Brain microvascular endothelial cell (primary cell): ENCODE results near the gene KCTD11.
A peak's percentile ranks its signal among the peaks of the same experiment; 100 is the strongest.

Experiments
- DNase-seq: peaks from one replicate; pipeline ENCODE4 v3.0.0-alpha.2; 2020
- H3K27ac ChIP-seq: fragments of 250-450 bp; sonication (Bioruptor Pico); 2 replicates; pipeline ENCODE4 v1.5.1; 2020; ENCODE audit warnings: mild to moderate bottlenecking, moderate library complexity
- H3K27me3 ChIP-seq: fragments of 250-450 bp; sonication (Bioruptor Pico); replicated peaks from 2 replicates; pipeline ENCODE4 v1.5.1; 2020; ENCODE audit warnings: mild to moderate bottlenecking
- H3K36me3 ChIP-seq: fragments of 250-450 bp; sonication (Bioruptor Pico); replicated peaks from 2 replicates; pipeline ENCODE4 v1.5.1; 2020; ENCODE audit warnings: mild to moderate bottlenecking
- H3K4me3 ChIP-seq: 2 replicates; pipeline ENCODE4 v1.5.1; 2011; ENCODE audit warnings: low read depth, mild to moderate bottlenecking, control low read depth, low read length, moderate library complexity
- in situ Hi-C: cut with HindIII; loops from 2 replicates; pipeline ENCODE4 v1.10.0; 2017; ENCODE audit warnings: low sequenced_read_pairs, low pct_ligation_motif_present
- TF ChIP-seq, protein P1 (sequence below): IDR thresholded peaks from 2 replicates; pipeline ENCODE4 v1.5.1; 2011; ENCODE audit warnings: low read depth, mild to moderate bottlenecking, moderate library complexity, low read length, control low read depth, inconsistent platforms; ENCODE audit errors: missing control alignments

Gene KCTD11

GRCh38 chr17:7392696-7393612, 41.0 kb downstream of the KCTD11 start:
- Histone ChIP-seq H3K4me3 (peak overlapping the region; percentile 83), H3K27me3 (no peaks in the 10 kb centered on the region), H3K27ac (no peak overlapping the region), H3K36me3 (peaks cover 43% of the 10 kb centered on the region)
- in situ Hi-C loops, result no loop called here
- no peak for DNase-seq
- TF ChIP-seq, protein P1, sequence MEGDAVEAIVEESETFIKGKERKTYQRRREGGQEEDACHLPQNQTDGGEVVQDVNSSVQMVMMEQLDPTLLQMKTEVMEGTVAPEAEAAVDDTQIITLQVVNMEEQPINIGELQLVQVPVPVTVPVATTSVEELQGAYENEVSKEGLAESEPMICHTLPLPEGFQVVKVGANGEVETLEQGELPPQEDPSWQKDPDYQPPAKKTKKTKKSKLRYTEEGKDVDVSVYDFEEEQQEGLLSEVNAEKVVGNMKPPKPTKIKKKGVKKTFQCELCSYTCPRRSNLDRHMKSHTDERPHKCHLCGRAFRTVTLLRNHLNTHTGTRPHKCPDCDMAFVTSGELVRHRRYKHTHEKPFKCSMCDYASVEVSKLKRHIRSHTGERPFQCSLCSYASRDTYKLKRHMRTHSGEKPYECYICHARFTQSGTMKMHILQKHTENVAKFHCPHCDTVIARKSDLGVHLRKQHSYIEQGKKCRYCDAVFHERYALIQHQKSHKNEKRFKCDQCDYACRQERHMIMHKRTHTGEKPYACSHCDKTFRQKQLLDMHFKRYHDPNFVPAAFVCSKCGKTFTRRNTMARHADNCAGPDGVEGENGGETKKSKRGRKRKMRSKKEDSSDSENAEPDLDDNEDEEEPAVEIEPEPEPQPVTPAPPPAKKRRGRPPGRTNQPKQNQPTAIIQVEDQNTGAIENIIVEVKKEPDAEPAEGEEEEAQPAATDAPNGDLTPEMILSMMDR, result no peak

- Histone ChIP-seq H3K4me3 (peak overlapping the region; percentile 83), H3K27ac (peak overlapping the region; percentile 80), H3K36me3 (peaks cover 40% of the 10 kb centered on the region), H3K27me3 (no peaks in the 10 kb centered on the region)
- TF ChIP-seq, protein P1, result peak; percentile 32
- no peak for DNase-seq
- in situ Hi-C loops, result no loop called here
Measured at GRCh38 chr17:7393613-7394451, 41.9 kb downstream of the KCTD11 start.

- in situ Hi-C loops, result no loop called here
- Histone ChIP-seq H3K36me3 (peaks cover 32% of the 10 kb centered on the region), H3K4me3 (peak within 1 kb of the TSS; percentile 83), H3K27ac (peak within 1 kb of the TSS; percentile 80), H3K27me3 (no peaks in the 10 kb centered on the region)
- TF ChIP-seq, protein P1, result peak; percentile 71
- peak; percentile 78 for DNase-seq
Measured at GRCh38 chr17:7394452-7395191, 42.7 kb downstream of the KCTD11 start, which contains the start of gene PLSCR3. PLSCR3 (minus strand) TSS chr17:7394525; CDS start chr17:7394110, 415 bp downstream.

GRCh38 chr17:7396147-7396546, 44.2 kb downstream of the KCTD11 start:
- H3K27ac ChIP-seq, result no peak overlapping the region
- no peak for DNase-seq
- no peak overlapping the region for H3K4me3 ChIP-seq
- in situ Hi-C loops, result no loop called here
- no peaks in the 10 kb centered on the region for H3K27me3 ChIP-seq
- peaks cover 16% of the 10 kb centered on the region for H3K36me3 ChIP-seq
- TF ChIP-seq, protein P1, result no peak

- Histone ChIP-seq H3K36me3 (no peaks in the 10 kb centered on the region), H3K4me3 (no peak overlapping the region), H3K27me3 (no peaks in the 10 kb centered on the region), H3K27ac (no peak overlapping the region)
- no peak for DNase-seq
- in situ Hi-C loops, result no loop called here
- TF ChIP-seq, protein P1, result no peak
Measured at GRCh38 chr17:7398612-7399011, 46.6 kb downstream of the KCTD11 start.
